Skeletal muscle cell (primary cell): ENCODE data around the gene MUS81.
"Not testable (repeated sequence)": the region's sequence is repeated elsewhere in the genome, so short reads cannot be mapped to it uniquely, and the experiment has no call there.

Experiments used
- DNase-seq: peaks from one replicate; pipeline ENCODE4 v3.0.0-alpha.2; 2010; ENCODE audit warnings: low read depth
- H3K4me3 ChIP-seq: 2 replicates; pipeline ENCODE4 v1.5.1; 2011; ENCODE audit warnings: low read depth, mild to moderate bottlenecking, control low read depth, low read length, moderate library complexity

MUS81 gene

DNA sequence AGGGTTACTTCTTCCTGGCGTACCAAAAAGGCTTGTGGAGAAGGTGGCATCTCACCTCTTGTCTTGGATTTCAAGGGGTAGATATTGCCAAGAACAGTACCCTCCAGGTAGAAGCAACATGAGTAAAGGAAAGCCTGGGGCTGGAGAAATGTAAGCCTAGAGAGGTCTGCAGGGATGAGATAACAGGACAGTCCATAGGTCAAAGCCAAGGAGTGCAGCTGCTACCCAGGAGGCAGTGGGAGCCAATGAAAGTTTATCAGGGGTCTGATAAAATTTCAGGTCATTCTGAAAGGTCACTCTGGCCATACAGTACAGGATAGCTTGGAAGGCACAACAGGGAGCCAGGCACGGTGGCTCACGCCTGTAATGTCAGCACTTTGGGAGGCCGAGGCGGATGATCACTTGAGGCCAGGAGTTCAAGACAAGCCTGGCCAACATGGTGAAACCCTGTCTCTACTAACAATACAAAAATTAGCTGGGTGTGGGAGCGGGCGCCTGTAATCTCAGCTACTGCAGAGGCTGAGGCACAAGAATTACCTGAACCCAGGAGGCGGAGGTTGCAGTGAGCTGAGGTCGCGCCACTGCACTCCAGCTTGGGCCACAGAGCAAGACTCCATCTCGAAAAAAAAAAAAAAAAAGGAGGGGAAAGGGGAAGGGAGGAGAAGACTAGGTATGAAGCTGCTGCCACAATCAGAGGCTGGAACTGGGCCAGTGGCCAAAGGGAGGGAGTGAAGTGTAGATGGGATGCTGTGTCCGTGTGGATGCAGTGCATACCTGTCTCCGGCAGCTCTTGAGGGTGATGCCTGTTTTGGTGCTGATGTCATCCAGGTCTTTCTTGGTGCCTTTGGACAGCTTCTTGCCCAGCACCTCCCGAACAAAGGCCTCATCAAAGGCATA lies 26.8 kb downstream of the MUS81 start:
- no peak for DNase-seq
- peak overlapping the region; percentile 83 for H3K4me3 ChIP-seq

DNA sequence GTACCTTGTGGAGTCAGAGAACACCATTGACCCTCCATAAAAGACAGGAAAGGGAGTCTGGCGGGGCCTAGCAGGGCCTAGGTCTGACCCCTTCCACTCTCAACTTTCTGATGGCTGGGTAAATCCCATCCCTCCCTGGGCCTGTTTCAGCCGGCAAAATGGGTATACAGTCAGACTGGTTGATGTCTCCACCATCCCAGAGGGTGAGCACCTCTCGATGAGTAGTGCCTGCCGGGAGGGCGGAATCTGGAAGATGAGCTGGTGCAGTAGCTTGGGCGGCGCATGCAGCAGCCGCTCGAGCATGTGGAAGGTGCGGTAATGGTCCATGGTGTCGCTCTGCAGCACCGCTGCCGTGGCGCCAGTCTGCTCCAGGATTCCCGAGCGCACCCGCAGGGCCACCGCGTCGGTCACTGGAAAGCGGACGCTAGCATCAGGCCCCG lies 27.5 kb downstream of the MUS81 start:
- DNase-seq: no peak
- H3K4me3 ChIP-seq: peak overlapping the region; percentile 83

DNA sequence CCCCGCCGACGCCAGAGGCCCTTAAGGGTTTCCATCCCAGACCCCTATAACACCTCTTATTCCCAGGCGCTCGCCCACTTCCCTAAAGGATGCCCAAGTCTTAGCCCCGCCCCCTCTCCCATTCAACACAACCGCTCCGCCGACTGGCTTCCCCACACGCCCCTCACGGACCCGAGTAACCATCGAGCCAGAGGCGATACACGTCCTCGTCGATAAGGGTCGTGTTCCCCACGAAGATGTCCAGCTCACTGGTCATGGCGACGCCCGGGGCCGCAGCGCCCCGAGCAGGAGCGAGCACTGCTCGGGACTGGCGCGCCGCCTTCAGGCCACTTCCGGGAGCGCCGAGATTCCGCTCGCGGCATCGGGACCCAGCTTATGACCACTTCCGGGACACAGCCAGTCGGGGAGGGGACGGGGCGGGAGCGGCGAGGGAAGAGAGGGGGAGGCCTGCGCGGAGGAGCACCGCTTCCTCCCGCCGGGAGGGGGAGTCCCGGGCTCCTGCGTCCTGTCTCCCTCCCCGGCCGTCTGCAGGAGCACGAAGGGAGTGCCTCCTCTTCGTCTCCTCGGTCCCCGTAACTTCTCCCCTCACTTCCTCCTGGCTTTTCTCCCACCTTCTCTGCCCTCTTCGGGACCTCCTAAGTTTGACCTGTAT lies 28.1 kb downstream of the MUS81 start, which contains the start of gene FIBP:
Gene FIBP (minus strand): TSS at position 309 of the 652 bp plus-strand sequence. CDS start 53 bp downstream, at position 256.
- H3K4me3 ChIP-seq: peak within 1 kb of the TSS; percentile 83
- peak; percentile 90 for DNase-seq

DNA sequence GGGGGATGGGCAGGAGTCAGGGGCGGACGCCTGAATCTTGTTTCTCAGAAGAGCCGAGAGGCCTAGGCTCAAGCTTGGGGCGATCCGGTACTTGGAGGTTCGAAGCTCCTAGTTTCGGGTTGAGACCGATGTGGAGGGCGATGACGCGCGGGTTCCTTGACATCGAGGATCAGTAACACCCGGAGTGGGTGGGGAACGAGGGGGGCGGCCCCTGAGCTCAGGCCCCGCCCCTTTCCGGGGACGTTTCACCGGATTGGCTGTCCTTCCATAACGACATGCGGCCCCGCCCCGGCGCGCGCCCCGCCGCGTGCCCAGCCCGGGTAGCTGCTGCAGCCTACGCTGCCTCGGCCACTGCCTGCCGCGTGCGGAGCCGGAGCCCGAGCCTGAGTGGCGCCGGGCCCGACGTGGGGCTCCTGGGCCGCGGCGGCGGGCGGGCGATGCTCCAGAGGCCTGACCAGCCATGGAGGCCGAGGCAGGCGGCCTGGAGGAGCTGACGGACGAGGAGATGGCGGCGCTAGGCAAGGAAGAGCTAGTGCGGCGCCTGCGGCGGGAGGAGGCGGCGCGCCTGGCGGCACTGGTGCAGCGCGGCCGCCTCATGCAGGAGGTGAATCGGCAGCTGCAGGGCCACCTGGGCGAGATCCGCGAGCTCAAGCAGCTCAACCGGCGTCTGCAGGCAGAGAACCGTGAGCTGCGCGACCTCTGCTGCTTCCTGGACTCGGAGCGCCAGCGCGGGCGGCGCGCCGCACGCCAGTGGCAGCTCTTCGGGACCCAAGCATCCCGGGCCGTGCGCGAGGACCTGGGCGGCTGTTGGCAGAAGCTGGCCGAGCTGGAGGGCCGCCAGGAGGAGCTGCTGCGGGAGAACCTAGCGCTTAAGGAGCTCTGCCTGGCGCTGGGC lies 30.3 kb downstream of the MUS81 start, which contains the start of gene CCDC85B:
Gene CCDC85B (plus strand): TSS at position 350 of the 895 bp plus-strand sequence. CDS start 111 bp downstream, at position 461.
- peak; percentile 87 for DNase-seq
- peak within 1 kb of the TSS; percentile 62 for H3K4me3 ChIP-seq

DNA sequence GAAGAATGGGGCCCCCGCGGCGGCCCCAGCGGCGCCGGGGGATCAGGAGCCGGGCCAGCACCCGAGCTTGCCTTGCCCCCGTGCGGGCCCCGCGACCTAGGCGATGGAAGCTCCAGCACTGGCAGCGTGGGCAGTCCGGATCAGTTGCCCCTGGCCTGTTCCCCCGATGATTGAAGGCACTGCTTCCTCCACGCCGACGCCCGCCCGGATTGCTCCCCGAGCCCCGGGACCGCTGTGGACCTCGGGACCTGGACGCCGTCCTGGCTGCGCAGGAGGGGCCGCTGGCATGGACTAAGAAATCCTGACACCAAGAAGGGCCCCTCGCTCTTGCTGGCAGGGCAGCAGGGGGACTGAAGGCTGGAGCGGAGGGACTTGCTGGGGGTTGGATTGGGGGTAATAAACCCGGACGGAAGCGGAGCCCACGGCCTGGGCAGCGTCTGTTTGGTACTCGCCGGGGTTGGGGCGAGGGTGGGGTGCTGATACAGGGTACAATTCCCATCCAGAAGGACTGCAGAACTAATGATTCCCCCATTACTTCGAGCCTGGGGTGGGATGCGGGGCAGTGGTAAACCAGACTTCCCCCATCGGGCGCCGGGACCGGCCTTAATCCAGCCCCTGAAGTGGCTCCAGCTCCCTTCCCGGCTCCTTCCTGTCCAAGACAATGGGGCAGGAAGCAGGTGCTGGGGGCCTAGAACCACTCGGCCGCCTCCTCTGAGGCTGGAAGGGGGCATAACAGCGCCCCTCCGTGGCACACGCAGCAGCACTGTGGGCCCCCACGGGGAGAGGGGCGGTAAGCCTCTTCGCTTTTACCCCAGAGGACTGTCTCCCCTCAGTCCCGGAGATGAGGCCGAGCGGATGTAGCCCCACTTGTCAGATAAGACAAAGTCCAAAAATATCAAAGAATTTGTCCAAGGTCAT lies 31.2 kb downstream of the MUS81 start:
- no peak for DNase-seq
- peak overlapping the region; percentile 62 for H3K4me3 ChIP-seq

DNA sequence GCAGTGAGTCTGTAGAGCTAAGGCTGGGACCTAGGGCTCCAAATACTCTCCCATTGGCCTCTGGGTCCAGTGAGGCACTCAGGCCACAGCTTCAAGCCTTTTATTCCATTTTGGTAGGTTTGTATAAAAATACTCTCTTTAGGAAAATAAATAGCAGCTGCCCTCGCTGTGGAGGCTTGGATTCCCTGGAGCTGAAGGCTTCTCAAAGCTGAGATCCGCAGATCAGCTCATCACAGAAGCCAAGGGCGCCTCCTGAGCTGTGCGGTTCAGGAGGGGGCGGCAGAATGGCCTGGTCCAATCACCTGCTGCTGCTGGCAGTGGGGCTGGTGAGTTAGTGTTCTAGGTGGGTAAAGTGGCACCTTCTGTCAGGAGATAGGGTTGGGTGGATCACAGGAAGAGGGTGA lies 31.9 kb downstream of the MUS81 start:
- peak overlapping the region; percentile 62 for H3K4me3 ChIP-seq
- not testable (repeated sequence) for DNase-seq

DNA sequence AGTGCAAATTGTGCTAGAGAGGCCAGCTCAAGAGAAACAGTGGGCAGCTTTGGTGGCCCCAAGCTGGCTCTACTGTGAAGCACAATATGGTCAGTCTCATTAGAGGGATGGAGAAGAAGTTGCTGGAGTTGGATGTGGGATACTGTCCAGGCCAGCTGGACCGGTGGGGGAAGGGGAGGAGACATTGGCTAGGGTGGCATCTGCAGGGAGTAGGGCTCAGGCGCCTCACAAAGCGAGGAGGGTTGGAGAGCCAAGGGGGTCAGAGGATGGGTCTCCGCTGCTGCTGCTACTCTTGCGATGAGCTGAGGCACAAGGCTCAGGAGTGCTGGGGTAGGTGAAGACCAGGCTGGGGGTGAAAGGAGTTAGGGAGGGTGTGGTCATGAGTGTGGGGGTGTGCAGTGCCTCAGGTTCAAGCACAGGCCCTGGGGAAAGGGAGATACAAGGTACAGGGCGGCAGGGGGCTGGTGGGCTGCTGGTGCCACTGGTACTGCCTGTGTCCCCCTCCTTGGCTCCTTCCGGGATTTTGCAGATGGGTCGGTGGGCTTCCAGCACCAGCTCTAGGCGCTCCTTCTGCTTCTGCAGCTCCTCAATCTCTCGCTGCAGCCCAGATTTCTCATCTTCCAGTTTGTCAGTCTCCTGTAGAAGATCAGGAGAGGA lies 32.6 kb downstream of the MUS81 start:
- no peak overlapping the region for H3K4me3 ChIP-seq
- DNase-seq: no peak

DNA sequence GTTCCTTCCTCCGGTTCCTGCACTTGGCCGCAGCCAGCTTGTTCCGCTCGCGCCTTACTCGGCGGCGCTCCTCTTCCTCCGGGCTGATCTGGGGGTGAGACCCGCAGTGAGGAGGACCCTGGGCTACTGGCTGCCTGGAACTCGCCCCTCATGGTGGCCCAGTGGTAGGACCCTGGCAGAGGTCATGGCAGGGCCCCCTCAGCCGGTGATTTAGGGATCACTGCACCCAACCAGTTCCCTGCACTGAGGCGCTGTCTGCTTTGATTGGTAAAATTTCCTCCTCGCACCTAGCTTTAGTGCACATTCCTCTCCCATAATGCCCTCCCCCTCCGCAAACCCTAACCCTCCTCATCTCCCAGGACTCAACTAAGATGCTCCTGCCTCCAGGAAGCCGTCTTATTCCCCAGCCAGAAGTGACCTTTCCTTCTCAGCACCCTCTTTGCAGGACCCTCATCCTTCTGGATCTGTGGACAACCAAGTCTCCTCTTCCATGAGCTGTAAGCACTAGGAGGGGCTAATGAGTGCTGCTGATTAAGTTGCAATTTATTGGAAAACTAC lies 33.9 kb downstream of the MUS81 start:
- H3K4me3 ChIP-seq: no peak overlapping the region
- no peak for DNase-seq

DNA sequence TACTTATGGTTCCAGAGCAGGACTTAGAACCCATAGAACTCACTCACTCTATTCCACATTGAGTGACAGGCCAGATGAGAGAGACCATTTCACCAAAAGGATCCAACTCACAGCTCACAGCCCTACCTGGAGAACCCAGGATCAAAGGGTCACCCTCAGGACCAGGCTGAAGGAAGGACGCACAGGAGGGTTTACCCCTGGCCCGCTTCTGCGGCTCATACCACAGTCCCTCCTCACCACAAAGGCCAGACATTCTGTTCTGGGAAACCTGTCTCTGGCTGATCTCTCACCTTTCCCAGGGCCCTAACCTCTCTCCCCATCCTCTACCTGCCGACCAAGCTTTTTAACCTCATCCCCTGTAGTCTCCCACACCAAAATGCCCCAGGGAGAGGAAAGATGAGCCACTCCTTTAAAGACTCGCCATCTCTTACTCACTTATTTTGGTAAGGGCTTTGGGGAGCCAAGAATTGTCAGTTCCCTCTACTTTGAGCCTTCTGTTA lies 35.3 kb downstream of the MUS81 start:
- no peak for DNase-seq

DNA sequence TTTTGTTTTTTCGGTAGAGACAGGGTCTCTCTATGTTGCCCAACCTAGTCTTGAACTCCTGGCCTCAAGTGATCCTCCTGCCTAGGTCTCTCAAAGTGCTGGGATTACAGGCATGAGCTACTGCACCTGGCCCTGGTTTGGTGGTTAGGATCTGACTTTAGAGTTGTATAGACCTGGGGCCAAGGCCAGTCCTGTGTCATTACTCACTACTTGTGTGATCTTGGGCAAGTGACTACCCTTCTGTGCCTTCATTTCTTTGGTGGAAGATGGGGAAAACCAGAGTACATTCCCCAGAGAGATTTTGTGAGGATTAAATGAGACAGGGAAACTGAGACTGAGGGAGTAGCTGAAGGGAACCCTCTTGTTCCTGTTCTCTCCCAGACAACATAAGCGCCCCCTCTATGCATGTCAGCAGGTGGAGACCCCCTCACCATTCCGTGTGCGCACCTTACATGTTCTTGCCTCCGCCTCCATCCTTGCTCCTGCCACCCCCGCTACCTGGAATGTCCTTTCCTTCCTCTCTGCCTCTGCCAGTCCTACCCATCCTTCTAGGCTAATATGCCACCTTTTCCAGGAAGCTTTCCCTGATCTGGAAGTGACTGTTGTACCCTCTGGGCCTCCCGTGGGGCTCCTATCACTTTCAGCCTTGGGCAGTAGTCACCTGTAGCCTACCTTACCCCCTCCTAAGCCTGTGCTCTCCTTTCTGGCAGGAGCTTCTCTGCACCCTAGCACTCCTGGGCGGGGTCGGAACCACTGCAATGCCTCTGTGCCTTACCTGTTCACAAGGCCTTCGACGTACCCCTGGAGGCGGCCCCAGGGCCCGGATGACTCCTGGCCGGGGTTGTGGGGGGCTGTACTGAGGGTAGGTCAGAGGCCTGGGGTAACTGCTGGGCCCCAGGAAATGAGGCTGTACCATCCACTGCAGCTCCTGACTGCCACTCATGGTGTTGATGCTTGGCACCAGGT lies 36.1 kb downstream of the MUS81 start:
- DNase-seq: no peak
- peak overlapping the region; percentile 9 for H3K4me3 ChIP-seq

More for the DNA sequence above, 35.3 kb downstream of the MUS81 start:
- no peak overlapping the region for H3K4me3 ChIP-seq

DNA sequence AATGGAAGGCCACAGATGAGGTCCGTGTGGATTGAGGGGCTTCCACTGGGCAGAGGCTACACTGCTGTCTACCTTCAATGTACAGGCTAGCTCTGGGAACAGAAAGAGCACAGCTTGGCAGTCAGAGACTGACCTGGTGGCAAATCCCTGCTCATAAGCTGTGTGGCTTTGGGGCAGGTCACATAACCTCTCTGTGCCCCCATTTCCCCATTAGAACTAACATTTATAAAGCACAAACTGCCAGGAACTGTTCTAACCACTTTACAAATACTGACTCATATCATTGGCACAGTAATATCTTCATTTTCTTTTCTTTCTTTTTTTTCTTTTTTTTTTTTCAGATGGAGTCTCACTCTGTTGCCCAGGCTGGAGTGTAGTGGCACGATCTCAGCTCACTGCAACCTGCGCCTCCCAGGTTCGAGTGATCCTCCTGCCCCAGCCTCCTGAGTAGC lies 36.8 kb downstream of the MUS81 start:
- no peak for DNase-seq
- peak overlapping the region; percentile 9 for H3K4me3 ChIP-seq

DNA sequence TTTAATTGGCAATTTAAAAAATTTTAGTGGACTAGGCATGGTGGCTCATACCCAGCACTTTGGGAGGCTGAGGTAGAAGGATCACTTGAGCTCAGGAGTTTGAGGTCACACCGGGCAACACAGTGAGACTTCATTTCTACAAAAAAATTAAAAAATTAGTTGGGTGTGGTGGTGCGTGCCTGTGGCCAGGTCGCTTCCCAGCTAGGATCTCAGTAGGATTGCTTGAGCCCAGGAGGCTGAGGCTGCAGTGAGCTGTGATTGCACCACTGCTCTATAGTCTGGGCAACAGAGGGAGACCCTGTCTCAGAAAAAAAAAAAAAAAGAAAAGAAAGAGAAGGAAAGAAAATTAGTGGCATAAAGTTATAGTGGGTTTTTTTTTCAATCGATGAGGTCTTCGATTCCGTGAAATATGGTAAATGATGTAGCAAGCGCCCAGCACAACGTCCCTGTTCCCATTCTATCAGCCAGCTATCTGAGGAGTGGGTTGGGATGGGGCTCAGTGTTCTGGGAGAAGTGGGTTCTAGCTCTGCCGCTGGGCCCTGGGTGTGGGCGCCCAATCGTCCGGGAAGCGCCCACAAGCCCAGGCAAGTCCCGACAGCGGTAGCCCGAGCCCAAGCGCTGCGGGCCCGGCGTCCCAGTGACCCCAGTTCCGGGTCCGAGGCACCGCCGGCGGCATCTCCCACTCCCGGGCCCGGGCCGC lies 38.6 kb downstream of the MUS81 start:
- peak overlapping the region; percentile 85 for H3K4me3 ChIP-seq
- no peak for DNase-seq

DNA sequence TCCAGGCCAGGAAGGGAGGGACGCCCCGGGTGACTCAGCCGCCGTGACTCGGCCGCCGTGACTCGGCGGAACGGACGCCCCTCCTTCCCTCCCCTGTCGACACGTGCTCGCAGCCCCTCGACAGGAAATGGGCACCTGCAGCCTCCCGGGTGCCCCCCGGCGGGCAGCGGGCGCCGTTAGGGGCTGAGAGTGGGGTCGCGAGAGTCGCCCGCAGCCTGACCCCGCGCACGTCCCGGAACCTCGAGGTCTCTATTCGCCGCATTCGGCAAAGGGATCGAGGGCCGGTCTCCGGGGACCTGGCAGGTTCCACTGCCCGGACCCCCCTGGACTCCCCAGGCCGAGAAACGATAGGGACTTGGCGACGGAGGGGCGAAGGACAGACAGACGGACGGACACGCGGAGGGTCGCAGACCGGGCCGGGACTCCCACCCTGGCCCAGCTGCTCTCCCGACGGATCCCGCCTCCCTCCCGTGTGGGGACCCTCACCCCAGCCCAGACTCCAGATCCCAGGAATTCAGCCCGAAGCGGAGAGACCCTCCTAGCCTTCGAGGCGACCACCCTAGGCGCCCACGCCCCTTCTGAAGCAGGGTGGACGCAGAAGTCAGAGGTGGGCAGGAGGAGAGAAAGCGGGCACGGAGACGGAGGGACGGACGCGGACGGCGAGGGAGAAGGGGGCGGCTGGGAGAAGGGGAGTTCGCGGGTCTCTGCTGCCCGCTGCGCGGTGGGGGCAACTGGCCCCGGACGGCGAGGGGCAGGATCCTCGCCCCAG lies 39.3 kb downstream of the MUS81 start:
- DNase-seq: no peak
- H3K4me3 ChIP-seq: peak overlapping the region; percentile 85

DNA sequence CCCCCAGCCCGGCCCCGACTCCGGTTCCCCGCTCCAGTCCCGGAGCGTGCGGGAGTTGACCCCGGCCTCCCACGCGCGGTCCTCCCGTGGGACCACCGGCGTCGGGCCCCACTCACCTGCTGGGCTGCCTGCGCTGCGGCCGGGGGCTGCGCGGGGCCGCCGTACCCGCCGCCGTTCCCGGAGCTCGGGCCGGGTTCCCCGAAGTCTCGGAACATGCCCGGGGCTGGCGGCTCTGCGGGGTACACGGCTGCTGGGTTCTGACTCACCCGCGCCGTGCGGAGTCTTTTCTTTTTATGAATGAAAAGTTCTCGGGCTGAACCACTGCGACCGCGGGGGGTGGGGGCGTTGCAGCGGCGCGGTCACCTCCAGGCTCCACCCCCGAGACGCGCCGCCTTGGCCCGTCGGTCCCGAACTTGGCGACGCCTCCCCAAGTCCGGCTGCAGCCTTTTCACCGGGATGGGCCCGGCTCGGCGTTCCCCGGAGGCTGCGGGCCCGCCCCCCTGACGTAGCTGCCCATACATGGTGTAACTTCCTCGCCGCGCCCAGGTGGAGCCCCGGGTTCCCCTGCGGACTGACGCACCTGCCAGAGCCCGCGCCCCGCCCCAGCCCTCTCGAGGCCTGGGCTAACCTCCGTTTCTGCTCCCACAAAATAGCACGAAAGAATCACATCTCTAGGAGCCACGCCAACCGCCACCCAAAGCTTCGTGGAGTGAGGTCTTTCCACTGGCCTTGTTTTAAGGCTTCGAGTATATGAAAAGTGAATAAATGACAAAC lies 40.1 kb downstream of the MUS81 start, which contains the start of gene FOSL1:
Gene FOSL1 (minus strand): TSS at position 264 of the 774 bp plus-strand sequence. CDS start 49 bp downstream, at position 215.
- H3K4me3 ChIP-seq: peak within 1 kb of the TSS; percentile 85
- peak; percentile 86 for DNase-seq
